HG03159 (cell line): ENCODE measurements around the gene IFNAR2.

Source experiments
- ATAC-seq: cut with Tn5 transposase; IDR thresholded peaks from one replicate; pipeline ENCODE4 v1.9.1; 2021; ENCODE audit warnings: mild to moderate bottlenecking, moderate library complexity; ENCODE audit not compliant: unreplicated experiment

The IFNAR2 gene

DNA sequence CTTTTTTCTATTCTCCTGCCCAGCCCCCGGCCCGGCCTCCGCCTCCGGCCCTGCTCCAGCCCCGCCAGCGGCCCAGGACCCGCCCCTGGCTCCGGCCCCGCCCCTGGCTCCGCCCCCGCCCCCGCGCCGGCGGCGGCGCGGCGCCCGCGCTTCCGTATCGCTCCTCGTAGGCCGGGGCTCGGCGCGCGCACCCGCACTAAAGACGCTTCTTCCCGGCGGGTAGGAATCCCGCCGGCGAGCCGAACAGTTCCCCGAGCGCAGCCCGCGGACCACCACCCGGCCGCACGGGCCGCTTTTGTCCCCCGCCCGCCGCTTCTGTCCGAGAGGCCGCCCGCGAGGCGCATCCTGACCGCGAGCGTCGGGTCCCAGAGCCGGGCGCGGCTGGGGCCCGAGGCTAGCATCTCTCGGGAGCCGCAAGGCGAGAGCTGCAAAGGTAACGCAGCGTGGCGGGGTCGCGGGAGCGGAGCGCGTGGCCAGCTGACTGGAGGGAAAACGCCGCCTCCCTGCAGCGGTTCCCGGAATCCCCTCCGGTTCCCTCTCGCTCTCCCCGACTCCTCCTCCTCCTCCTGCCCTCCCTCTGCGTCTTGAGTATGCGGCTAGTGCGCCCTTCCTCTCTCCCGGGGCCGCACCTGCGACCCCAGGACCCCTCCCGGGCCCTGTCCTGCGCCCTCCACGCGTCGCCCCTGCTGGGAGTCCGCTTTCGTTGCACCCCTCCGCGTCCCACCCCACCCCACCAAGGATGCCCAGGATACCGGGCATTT, at the start of gene IFNAR2:
Gene IFNAR2 (plus strand): TSS at position 155 of the 761 bp plus-strand sequence. CDS start 11,985 bp downstream, outside the sequence.
- ATAC-seq: peak; percentile 72

DNA sequence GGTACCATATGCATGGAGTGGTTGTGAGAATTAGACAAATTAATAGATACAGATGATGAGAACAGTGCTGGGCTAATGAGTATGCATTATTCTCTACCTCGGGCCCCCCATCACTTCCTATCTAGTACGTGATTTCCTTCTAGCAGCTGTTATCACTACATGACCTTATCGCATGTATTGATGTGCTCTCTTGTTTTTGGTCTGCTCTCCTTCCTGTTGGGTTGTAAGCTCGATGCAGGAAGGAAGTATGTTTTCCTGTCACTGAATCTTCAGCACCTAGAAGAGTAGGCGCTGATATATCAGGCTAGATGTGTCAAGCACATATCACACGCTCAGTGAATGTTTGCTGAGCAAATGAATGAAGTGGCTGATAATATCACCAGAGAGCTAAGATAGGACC, 43.9 kb upstream of the IFNAR2 start:
- no peak for ATAC-seq

DNA sequence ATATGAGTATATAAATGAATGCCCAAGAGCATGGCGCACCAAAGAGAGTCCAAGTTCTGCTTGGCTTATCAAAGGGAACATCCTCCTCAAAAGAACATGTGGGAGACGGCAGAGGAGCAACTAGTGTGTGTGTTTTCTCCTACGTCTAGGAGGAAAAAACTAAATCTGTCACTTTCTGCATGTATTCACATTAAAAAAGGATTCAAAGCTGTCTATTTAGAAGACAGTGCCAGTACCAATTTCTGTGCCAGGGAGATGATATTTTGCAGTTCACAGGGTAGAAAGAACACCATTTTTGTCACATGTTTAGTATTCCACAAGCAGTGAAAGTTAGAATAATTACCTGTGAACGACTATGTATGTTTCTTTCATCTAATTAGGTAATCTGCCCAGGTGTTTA, 42.5 kb upstream of the IFNAR2 start:
- no peak for ATAC-seq

- no peak for ATAC-seq
These were observed 40.5 kb upstream of the IFNAR2 start for GRCh38 chr21:33189237-33189636.

GRCh38 chr21:33189824-33190223, 39.9 kb upstream of the IFNAR2 start:
- no peak for ATAC-seq

GRCh38 chr21:33196941-33197374, 32.8 kb upstream of the IFNAR2 start:
- ATAC-seq: no peak

DNA sequence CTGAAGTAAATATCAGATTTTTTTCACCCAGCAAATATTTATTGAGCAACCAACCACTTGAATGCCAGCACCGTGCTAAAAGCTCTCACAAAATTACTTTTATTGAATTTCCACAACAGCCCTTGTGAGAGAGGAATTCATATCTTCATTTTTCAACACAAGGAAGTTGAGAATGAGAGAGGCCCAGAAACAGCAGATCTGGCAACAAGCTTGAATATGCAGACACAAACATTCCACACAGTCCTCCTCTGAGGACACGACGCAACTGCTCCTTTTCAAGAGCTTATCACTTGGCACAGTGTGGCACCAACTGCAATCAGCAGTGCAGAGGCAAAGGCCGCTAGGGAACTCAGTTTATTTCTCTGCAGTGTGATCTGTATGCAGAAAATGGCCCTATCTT, 32.2 kb upstream of the IFNAR2 start:
- no peak for ATAC-seq

DNA sequence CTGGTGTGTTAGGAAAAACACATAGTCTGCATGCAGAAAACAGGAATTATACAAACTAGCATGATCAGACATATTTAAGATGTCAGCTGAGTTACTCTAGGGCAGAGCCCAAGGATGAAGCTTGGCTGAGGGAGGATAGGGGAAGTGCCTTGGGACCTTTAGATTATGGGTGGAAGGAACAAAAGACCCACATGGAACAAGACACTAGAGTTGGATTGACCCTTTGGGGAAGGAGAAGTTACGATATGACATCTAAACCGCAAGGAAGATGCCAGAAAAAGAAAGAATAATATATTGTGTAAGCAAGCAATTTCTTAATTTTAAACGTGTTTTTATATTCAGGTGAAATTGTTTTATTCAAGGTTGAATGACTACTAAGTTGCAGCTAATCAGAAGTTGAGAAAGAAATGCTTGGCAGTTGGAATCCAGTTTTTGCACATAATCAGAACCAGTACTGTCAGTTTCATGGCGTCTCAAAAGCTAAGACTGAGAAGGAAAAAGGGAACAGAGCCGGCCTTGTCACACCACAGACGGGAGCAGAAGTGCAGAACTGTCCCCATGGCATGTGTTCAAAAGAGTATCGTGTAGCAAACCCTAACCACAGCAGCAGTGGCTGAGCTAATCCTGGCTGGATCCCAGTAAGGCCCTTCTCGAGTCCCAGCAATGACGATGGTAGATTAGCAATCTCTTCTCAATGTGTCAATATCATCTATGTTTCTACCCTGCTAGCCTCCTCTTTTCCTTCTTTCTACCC, 31.2 kb upstream of the IFNAR2 start:
- ATAC-seq: no peak

DNA sequence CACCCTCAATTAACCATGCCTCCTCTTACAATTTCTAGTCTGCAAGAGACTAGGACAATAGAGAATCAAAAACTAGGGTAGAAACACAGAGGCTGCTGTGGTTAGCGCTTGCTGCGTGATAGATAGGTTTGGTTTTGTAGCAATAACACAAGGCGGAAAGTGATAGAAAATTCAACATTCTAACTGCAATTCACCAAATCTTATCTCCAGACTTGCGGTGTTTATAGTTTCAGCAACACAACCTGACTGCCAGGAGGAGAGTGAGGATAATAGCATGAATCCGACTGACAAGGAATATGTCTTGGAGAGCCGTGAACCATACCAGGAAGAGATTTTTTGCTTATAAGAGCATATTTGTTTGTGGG, 30.7 kb upstream of the IFNAR2 start:
- no peak for ATAC-seq

- peak; percentile 72 for ATAC-seq
These were observed 30.1 kb upstream of the IFNAR2 start for GRCh38 chr21:33199516-33200217.

GRCh38 chr21:33201956-33202355, 27.8 kb upstream of the IFNAR2 start:
- no peak for ATAC-seq

DNA sequence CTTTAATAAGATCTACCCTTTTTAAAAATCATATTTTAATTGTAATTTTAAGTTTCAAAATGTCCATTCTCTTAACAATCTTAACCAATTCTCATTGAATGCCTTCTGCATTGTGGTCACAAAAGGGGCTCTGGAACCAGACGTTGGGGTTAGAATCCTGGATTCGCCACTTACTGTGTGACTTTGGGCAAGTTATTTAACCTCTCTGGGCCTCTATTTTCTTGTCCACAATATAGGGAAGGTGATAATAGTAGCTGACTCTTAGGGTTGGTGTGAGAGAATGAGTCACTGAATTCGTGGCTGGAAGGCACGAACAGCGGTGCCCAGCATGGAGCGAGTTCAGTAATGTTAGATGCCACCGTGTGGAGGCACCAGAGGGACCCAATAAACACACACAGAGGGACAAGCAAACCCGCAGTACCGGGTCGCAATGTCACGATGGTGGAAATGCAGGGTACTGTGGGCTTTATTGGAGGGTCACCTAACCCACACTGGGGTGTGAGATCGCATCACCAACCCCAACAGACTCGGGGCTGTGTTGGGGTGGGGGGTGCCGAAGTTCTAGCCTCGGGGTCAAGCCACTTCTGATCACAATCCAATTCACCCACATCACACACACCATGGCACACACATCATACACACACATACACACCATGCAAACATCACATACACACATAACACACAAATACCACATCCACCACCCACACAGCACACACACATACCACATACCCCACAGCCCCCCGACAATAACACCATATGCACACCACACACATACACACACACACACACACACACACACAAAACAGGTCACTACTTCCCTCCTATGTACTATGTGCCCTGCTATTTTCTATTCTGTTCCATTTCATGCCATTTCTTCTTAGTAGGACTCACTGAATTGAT, 27.0 kb upstream of the IFNAR2 start:
- ATAC-seq: no peak

- ATAC-seq: no peak
These were observed 26.4 kb upstream of the IFNAR2 start for GRCh38 chr21:33203371-33203724.

DNA sequence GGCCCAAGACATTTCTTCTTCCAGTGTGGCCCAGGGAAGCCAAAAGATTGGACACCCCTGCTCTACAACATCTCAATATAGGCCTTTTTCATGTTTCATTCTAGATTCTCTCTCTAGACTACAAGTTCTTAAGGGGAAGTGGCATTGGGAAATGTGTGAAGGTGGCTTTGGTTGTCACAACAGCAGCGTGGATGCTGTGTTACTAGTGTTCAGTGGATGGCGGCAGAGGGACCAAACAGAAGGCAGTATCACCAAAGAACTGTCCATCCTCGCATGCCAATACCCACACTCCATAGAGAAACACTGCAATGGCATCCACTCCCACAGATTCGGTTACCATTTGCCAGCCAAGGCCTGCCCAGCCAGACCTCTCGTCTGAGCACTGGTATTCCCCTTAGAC, 24.3 kb upstream of the IFNAR2 start:
- no peak for ATAC-seq

- ATAC-seq: no peak
These were observed 22.9 kb upstream of the IFNAR2 start for GRCh38 chr21:33206771-33207281.

- ATAC-seq: no peak
These were observed 22.1 kb upstream of the IFNAR2 start for GRCh38 chr21:33207449-33208149.

DNA sequence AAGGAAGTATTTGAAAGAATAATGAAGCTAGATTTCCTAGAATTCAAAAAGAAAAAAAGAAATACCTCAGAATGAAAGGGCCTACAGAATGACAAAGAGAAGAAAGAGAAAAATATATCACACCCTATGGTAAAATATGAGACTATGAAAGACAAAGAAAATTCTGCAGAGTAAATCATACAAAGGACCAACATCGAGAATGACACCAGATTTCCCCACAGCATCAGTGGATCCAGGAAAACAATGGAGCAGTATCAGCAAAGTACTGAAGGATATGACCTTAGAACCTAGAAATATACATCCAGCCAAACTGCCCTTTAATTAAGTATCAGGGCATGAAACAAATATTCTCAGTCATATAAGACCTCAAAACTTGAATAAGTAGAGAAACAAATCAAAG, 21.2 kb upstream of the IFNAR2 start:
- ATAC-seq: no peak

GRCh38 chr21:33211305-33211704, 18.4 kb upstream of the IFNAR2 start:
- no peak for ATAC-seq

GRCh38 chr21:33211732-33212131, 18.0 kb upstream of the IFNAR2 start:
- ATAC-seq: no peak
